HepG2 (cell line): Measurements from ENCODE around the gene TCEA3. TPM values are rescaled to one million over a fixed set of nuclear protein-coding genes. Genes with fewer than 3 reads are reported as not detected.

Experiments
- ATM ChIP-seq: fragments of 450-650 bp; IDR thresholded peaks from 2 replicates; pipeline ENCODE4 v1.7.1; 2017; ENCODE audit warnings: mild to moderate bottlenecking, borderline replicate concordance
- GATAD1 ChIP-seq: IDR thresholded peaks from 2 replicates; pipeline ENCODE4 v1.6.1; 2016; ENCODE audit warnings: missing genetic modification reagents, missing compliant biosample characterization
- GTF3A ChIP-seq: sonication (generic); formaldehyde crosslinking; conservative IDR thresholded peaks from 2 replicates; pipeline ENCODE4 v1.4.0; 2020; ENCODE audit warnings: mild to moderate bottlenecking, missing genetic modification reagents
- MIXL1 ChIP-seq: IDR thresholded peaks from 2 replicates; pipeline ENCODE4 v1.6.1; 2016
- NCOA2 ChIP-seq: sonication (generic); formaldehyde crosslinking; IDR thresholded peaks from 2 replicates; pipeline ENCODE4 v1.8.0; 2022; ENCODE audit warnings: inconsistent platforms
- NR2F2 ChIP-seq: IDR thresholded peaks from 2 replicates; pipeline ENCODE4 v1.6.1; 2012; ENCODE audit warnings: low read depth, inconsistent platforms, borderline replicate concordance
- POGZ ChIP-seq: sonication (generic); formaldehyde crosslinking; IDR thresholded peaks from 2 replicates; pipeline ENCODE4 v1.4.0; 2020; ENCODE audit warnings: mild to moderate bottlenecking, missing genetic modification reagents
- PRPF4 ChIP-seq: fragments of 200-400 bp; formaldehyde crosslinking; IDR thresholded peaks from 2 replicates; pipeline ENCODE4 v1.6.1; 2016; ENCODE audit warnings: low read length, low read depth; ENCODE audit not compliant: poor library complexity, severe bottlenecking
- RARG ChIP-seq: sonication (generic); formaldehyde crosslinking; IDR thresholded peaks from 2 replicates; pipeline ENCODE4 v1.4.0; 2020; ENCODE audit warnings: low read depth, mild to moderate bottlenecking, missing genetic modification reagents
- SMAD3 ChIP-seq: sonication (generic); formaldehyde crosslinking; IDR thresholded peaks from 2 replicates; pipeline ENCODE4 v1.4.0; 2020; ENCODE audit warnings: missing genetic modification reagents
- SNAPC2 ChIP-seq: sonication (generic); formaldehyde crosslinking; IDR thresholded peaks from 2 replicates; pipeline ENCODE4 v1.8.1; 2022; ENCODE audit warnings: mild to moderate bottlenecking, missing genetic modification reagents
- SP140L ChIP-seq: sonication (generic); formaldehyde crosslinking; IDR thresholded peaks from 2 replicates; pipeline ENCODE4 v1.4.0; 2020; ENCODE audit warnings: missing genetic modification reagents, borderline replicate concordance
- TCF7L2 ChIP-seq: IDR thresholded peaks from 2 replicates; pipeline ENCODE4 v1.6.1; 2011; ENCODE audit warnings: mild to moderate bottlenecking, low read depth, low read length, moderate library complexity
- WIZ ChIP-seq: sonication (generic); formaldehyde crosslinking; IDR thresholded peaks from 2 replicates; pipeline ENCODE4 v1.5.1; 2020; ENCODE audit warnings: mild to moderate bottlenecking, missing genetic modification reagents
- XRCC5 ChIP-seq: fragments of 200-400 bp; formaldehyde crosslinking; optimal IDR thresholded peaks from 2 replicates; pipeline ENCODE3; 2017; ENCODE audit warnings: mild to moderate bottlenecking, low read length
- ZBTB1 ChIP-seq: sonication (generic); formaldehyde crosslinking; IDR thresholded peaks from 2 replicates; pipeline ENCODE4 v1.4.0; 2020; ENCODE audit warnings: missing genetic modification reagents, borderline replicate concordance
- ZFY ChIP-seq: sonication (generic); formaldehyde crosslinking; IDR thresholded peaks from 2 replicates; pipeline ENCODE4 v1.4.0; 2020; ENCODE audit warnings: missing genetic modification reagents
- ZMYM3 ChIP-seq: sonication (generic); formaldehyde crosslinking; IDR thresholded peaks from 2 replicates; pipeline ENCODE4 v1.5.1; 2020; ENCODE audit warnings: mild to moderate bottlenecking, missing genetic modification reagents
- ZNF180 ChIP-seq: sonication (generic); formaldehyde crosslinking; IDR thresholded peaks from 2 replicates; pipeline ENCODE4 v1.4.0; 2020; ENCODE audit warnings: low read depth, missing genetic modification reagents, borderline replicate concordance
- ZNF225 ChIP-seq: sonication (generic); formaldehyde crosslinking; IDR thresholded peaks from 2 replicates; pipeline ENCODE4 v1.4.0; 2020; ENCODE audit warnings: mild to moderate bottlenecking, missing genetic modification reagents
- ZNF7 ChIP-seq: IDR thresholded peaks from 2 replicates; pipeline ENCODE4 v1.6.1; 2016; ENCODE audit warnings: missing biosample characterization, missing genetic modification reagents
- ZSCAN25 ChIP-seq: sonication (generic); formaldehyde crosslinking; IDR thresholded peaks from 2 replicates; pipeline ENCODE4 v1.8.0; 2022; ENCODE audit warnings: mild to moderate bottlenecking, missing genetic modification reagents
- polyA plus RNA-seq, 8 experiments: library from polyadenylated mRNA; depleted of rRNA in 3 of 8; stranded (reverse) in 7 of 8; unstranded in 1 of 8; fragments of >200 nt; fragmentation: Illumina TruSeq in 4 of 8; extraction: Trizol in 4 of 8; gene quantifications; 2 replicates each; pipeline versions ENCODE4 v1.2.1 to v1.2.3, GENCODE V29; 2011 to 2016; ENCODE audit warnings: low read depth in 4 of 8, missing spikeins in 1 of 8, mixed read lengths in 1 of 8; ENCODE audit not compliant: insufficient read depth in 1 of 8
- total RNA-seq, 5 experiments: library from RNA; depleted of rRNA; stranded (reverse); fragments of >200 nt; fragmentation: Illumina TruSeq; extraction: Trizol; gene quantifications; 2 replicates each; pipeline ENCODE4 v1.2.3, GENCODE V29; 2016; ENCODE audit warnings: low read depth in 1 of 5
- TF ChIP-seq, protein P1 (sequence below): IDR thresholded peaks from 2 replicates; pipeline ENCODE4 v1.6.1; 2016
- TF ChIP-seq, protein P2 (sequence below): sonication (generic); formaldehyde crosslinking; IDR thresholded peaks from 2 replicates; pipeline ENCODE4 v1.5.0; 2020; ENCODE audit warnings: mild to moderate bottlenecking, missing genetic modification reagents
- TF ChIP-seq, protein P3 (sequence below): sonication (generic); formaldehyde crosslinking; IDR thresholded peaks from 2 replicates; pipeline ENCODE4 v1.4.0; 2020; ENCODE audit warnings: missing genetic modification reagents
- TF ChIP-seq, protein P4 (sequence below): sonication (generic); formaldehyde crosslinking; IDR thresholded peaks from 2 replicates; pipeline ENCODE4 v1.5.1; 2020; ENCODE audit warnings: missing genetic modification reagents, mild to moderate bottlenecking, borderline replicate concordance

The TCEA3 gene
- total and polyA plus RNA-seq, 2 of the 13 experiments (the other 11 are each of a cell fraction or from before 2014, with no cell fraction given), result 55.5 to 84.6 TPM

DNA sequence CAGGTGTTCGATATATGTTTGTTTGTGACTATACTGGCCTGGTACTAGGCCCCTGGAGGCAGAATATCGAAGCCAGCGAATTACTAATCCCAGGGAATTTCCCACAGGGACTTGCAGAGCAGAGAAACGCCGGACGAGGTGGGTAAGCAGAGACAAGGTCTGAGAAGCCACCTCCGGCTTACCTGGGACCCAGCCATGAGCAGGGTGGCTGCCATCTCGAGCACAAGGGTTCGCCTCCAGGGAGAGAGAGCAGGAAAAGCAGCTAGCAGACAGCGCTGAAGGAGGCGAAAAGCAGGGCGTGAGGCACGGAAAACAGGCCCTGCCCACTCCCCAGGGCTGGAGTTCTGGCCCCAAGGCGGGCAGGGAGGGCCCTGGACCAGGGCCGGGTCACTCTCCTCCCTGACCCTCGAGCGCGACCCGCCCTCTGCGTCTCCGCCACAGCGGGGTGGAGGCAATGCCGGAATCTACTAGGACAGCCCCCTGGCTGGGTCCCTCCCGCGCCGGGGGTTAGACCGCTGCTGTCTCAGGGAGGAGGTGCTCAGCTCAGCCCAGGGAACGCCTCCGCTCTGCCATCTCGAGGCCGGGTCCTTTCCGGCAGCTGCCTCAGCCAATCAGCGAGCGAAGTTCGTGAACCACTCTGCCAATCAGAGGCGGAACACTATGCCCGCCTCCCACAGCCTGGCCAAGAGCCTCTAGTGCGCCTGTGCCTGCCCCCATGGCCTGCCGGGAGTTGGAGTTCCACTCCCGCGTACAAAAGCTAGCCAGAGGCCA lies 56.6 kb downstream of the TCEA3 start (continued):
- TF ChIP-seq SMAD3 (CRISPR knock-in tag), result 0 out of 2 replicates have a peak, but pooled peaks have one; percentile 13
- TF ChIP-seq ZBTB1 (CRISPR knock-in tag), result no peak
- TF ChIP-seq POGZ (CRISPR knock-in tag), result 0 out of 2 replicates have a peak, but pooled peaks have one; percentile 49
- TF ChIP-seq NR2F2, result no peak; the same call in 1 of the 2 replicates
- TF ChIP-seq ZNF180 (CRISPR knock-in tag), result 0 out of 2 replicates have a peak, but pooled peaks have one; percentile 21
- TF ChIP-seq GATAD1 (CRISPR knock-in tag), result 0 out of 2 replicates have a peak, but pooled peaks have one; percentile 50
- no peak for TF ChIP-seq ZNF7 (CRISPR knock-in tag)
- TF ChIP-seq ATM, result no peak
- TF ChIP-seq, protein P1, sequence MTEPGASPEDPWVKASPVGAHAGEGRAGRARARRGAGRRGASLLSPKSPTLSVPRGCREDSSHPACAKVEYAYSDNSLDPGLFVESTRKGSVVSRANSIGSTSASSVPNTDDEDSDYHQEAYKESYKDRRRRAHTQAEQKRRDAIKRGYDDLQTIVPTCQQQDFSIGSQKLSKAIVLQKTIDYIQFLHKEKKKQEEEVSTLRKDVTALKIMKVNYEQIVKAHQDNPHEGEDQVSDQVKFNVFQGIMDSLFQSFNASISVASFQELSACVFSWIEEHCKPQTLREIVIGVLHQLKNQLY (CRISPR knock-in tag), result no peak
- TF ChIP-seq TCF7L2, result no peak
- 0 out of 2 replicates have a peak, but pooled peaks have one; percentile 29 for TF ChIP-seq GTF3A
- no peak for TF ChIP-seq ZSCAN25 (CRISPR knock-in tag)
- no peak for TF ChIP-seq SP140L (CRISPR knock-in tag)
- peak; percentile 70 for TF ChIP-seq XRCC5
- TF ChIP-seq MIXL1 (CRISPR knock-in tag), result 0 out of 2 replicates have a peak, but pooled peaks have one; percentile 6
- peak; percentile 38; the same call in 1 of the 2 replicates for TF ChIP-seq ZMYM3 (CRISPR knock-in tag)
- no peak for TF ChIP-seq PRPF4
- TF ChIP-seq ZNF225, result 0 out of 2 replicates have a peak, but pooled peaks have one; percentile 22
- peak; percentile 37; the same call in 1 of the 2 replicates for TF ChIP-seq NCOA2 (CRISPR knock-in tag)
- TF ChIP-seq, protein P2, sequence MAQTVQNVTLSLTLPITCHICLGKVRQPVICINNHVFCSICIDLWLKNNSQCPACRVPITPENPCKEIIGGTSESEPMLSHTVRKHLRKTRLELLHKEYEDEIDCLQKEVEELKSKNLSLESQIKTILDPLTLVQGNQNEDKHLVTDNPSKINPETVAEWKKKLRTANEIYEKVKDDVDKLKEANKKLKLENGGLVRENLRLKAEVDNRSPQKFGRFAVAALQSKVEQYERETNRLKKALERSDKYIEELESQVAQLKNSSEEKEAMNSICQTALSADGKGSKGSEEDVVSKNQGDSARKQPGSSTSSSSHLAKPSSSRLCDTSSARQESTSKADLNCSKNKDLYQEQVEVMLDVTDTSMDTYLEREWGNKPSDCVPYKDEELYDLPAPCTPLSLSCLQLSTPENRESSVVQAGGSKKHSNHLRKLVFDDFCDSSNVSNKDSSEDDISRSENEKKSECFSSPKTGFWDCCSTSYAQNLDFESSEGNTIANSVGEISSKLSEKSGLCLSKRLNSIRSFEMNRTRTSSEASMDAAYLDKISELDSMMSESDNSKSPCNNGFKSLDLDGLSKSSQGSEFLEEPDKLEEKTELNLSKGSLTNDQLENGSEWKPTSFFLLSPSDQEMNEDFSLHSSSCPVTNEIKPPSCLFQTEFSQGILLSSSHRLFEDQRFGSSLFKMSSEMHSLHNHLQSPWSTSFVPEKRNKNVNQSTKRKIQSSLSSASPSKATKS (CRISPR knock-in tag), result no peak
- no peak for TF ChIP-seq WIZ
- TF ChIP-seq, protein P3, sequence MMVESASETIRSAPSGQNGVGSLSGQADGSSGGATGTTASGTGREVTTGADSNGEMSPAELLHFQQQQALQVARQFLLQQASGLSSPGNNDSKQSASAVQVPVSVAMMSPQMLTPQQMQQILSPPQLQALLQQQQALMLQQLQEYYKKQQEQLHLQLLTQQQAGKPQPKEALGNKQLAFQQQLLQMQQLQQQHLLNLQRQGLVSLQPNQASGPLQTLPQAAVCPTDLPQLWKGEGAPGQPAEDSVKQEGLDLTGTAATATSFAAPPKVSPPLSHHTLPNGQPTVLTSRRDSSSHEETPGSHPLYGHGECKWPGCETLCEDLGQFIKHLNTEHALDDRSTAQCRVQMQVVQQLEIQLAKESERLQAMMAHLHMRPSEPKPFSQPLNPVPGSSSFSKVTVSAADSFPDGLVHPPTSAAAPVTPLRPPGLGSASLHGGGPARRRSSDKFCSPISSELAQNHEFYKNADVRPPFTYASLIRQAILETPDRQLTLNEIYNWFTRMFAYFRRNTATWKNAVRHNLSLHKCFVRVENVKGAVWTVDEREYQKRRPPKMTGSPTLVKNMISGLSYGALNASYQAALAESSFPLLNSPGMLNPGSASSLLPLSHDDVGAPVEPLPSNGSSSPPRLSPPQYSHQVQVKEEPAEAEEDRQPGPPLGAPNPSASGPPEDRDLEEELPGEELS (CRISPR knock-in tag), result peak; percentile 52; the same call in 1 of the 2 replicates
- TF ChIP-seq, protein P4, sequence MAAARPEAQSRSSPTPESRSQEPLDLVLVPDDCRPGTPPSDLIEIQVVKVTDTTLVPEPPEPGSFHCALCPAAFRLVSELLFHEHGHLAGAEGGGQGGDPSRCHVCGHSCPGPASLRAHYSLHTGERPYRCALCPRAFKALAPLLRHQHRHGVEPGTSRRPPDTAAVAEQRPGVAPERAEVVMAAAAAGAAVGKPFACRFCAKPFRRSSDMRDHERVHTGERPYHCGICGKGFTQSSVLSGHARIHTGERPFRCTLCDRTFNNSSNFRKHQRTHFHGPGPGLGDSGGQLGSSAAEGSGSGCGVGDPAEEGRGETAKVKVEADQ, result no peak
- no peak for TF ChIP-seq RARG (CRISPR knock-in tag)
- no peak for TF ChIP-seq SNAPC2 (CRISPR knock-in tag)
- peak; percentile 49; the same call in 1 of the 2 replicates for TF ChIP-seq ZFY
